Loucy (cell line): Measurements from ENCODE around the gene EIF2B4.

Experiments used
- CTCF ChIP-seq: fragments of 200-600 bp; sonication (generic); conservative IDR thresholded peaks from 2 replicates; pipeline ENCODE4 v1.5.1; 2014; ENCODE audit warnings: mild to moderate bottlenecking, antibody characterized with exemption, low read length
- EZH2phosphoT487 ChIP-seq: fragments of 200-600 bp; IDR thresholded peaks from 2 replicates; pipeline ENCODE4 v1.6.1; 2018; ENCODE audit warnings: antibody characterized with exemption, mild to moderate bottlenecking, moderate library complexity, borderline replicate concordance

- TF ChIP-seq CTCF (no peak), EZH2phosphoT487 (no peak)
Observed at GRCh38 chr2:27381577-27382181, 11.5 kb upstream of the EIF2B4 start.
